HG03354 (cell line): ENCODE measurements around the gene FBXO31.
"Not testable (repeated sequence)": the region's sequence is repeated elsewhere in the genome, so short reads cannot be mapped to it uniquely, and the experiment has no call there.

ENCODE experiments used
- ATAC-seq: cut with Tn5 transposase; IDR thresholded peaks from one replicate; pipeline ENCODE4 v1.9.1; 2021; ENCODE audit warnings: mild to moderate bottlenecking; ENCODE audit not compliant: unreplicated experiment, poor library complexity, severe bottlenecking

The FBXO31 gene

GRCh38 chr16:87367529-87367928, 16.0 kb downstream of the FBXO31 start:
- ATAC-seq: no peak

GRCh38 chr16:87366930-87367329, 16.6 kb downstream of the FBXO31 start:
- no peak for ATAC-seq

GRCh38 chr16:87366288-87366687, 17.3 kb downstream of the FBXO31 start:
- ATAC-seq: no peak

- no peak for ATAC-seq
Observed at GRCh38 chr16:87365021-87365713, 18.4 kb downstream of the FBXO31 start.

GRCh38 chr16:87363771-87364455, 19.7 kb downstream of the FBXO31 start:
- no peak for ATAC-seq

GRCh38 chr16:87362828-87363559, 20.6 kb downstream of the FBXO31 start:
- ATAC-seq: not testable (repeated sequence)

GRCh38 chr16:87361916-87362619, 21.5 kb downstream of the FBXO31 start:
- no peak for ATAC-seq

GRCh38 chr16:87360862-87361610, 22.5 kb downstream of the FBXO31 start:
- no peak for ATAC-seq

GRCh38 chr16:87359121-87359520, 24.5 kb downstream of the FBXO31 start:
- ATAC-seq: no peak

- no peak for ATAC-seq
Observed at GRCh38 chr16:87358696-87359095, 24.9 kb downstream of the FBXO31 start.

- ATAC-seq: no peak
Observed at GRCh38 chr16:87358250-87358649, 25.3 kb downstream of the FBXO31 start.

GRCh38 chr16:87356491-87356853, 27.1 kb downstream of the FBXO31 start:
- no peak for ATAC-seq

GRCh38 chr16:87353613-87354012, 30.0 kb downstream of the FBXO31 start:
- ATAC-seq: no peak

- no peak for ATAC-seq
Observed at GRCh38 chr16:87352818-87353217, 30.8 kb downstream of the FBXO31 start.

- no peak for ATAC-seq
Observed at GRCh38 chr16:87351320-87351698, 32.3 kb downstream of the FBXO31 start.

GRCh38 chr16:87350681-87351319, 32.8 kb downstream of the FBXO31 start:
- ATAC-seq: no peak

- ATAC-seq: no peak
Observed at GRCh38 chr16:87350031-87350430, 33.5 kb downstream of the FBXO31 start.

- no peak for ATAC-seq
Observed at GRCh38 chr16:87348616-87349157, 34.9 kb downstream of the FBXO31 start.
